Measurements from ENCODE around the gene TANC1.

DNA sequence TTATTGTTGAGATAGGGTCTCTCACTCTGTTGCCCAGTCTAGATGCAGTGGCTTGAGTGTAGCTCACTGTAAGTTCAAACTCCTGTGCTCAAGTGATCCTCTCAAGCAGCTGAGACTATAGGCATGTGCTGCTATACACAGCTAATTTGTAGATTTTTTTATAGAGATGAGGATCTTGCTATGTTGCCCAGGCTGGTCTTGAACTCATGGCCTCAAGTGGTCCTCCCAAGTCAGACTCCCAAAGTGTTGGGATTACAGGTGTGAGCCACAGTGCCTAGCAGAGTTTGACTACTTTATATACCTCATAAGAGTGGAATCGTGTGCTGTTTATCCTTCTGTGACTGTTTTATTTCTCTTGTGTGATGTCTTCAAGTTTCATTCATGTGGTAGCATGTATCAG is 60.3 kb downstream of the TANC1 start:
- no peak for TF ChIP-seq CTCF (conservative IDR thresholded peaks at IDR 0.05; ENCODE audit: low read length)
- TF ChIP-seq EZH2phosphoT487 (IDR thresholded peaks at IDR 0.05; ENCODE audit: borderline replicate concordance) = no peak
